Left lung (tissue), 10 donors: ENCODE results near the gene PLP1. TPM values are rescaled to one million over a fixed set of nuclear protein-coding genes. Genes with fewer than 3 reads are reported as not detected.

ENCODE experiments used
- ATAC-seq: fragments of 200-7000 bp; cut with Tn5 transposase; one replicate; pipeline ENCODE4 v1.9.1; 2020; ENCODE audit warnings: moderate library complexity
- DNase-seq, 4 donors: peaks; one replicate each; pipeline ENCODE4 v3.0.0-alpha.2; 2013 to 2020
- H3K27ac ChIP-seq, 2 donors: fragments of 200-600 bp; sonication (generic) in 1 of 2; one replicate each; pipeline versions ENCODE4 v1.5.0 to v1.8.0; 2020 to 2021
- H3K27me3 ChIP-seq, 2 donors: fragments of 200-600 bp; sonication (generic) in 1 of 2; one replicate each; pipeline versions ENCODE4 v1.5.0 to v1.8.0; 2020 to 2021
- H3K36me3 ChIP-seq, 2 donors: fragments of 200-600 bp; sonication (generic) in 1 of 2; one replicate each; pipeline versions ENCODE4 v1.5.0 to v1.8.0; 2020 to 2021
- H3K4me1 ChIP-seq, 2 donors: fragments of 200-600 bp; one replicate each; pipeline ENCODE4 v1.8.0; 2021
- H3K4me3 ChIP-seq, 2 donors: fragments of 200-600 bp; sonication (generic) in 1 of 2; one replicate each; pipeline versions ENCODE4 v1.5.0 to v1.8.0; 2020 to 2021; ENCODE audit warnings: mild to moderate bottlenecking in 1 of 2
- H3K9me3 ChIP-seq, 2 donors: fragments of 200-600 bp; sonication (generic) in 1 of 2; one replicate each; pipeline versions ENCODE4 v1.5.0 to v1.8.0; 2020 to 2021
- CTCF ChIP-seq, 2 donors: fragments of 200-600 bp; sonication (generic) in 1 of 2; IDR thresholded peaks; one replicate each; pipeline versions ENCODE4 v1.5.0 to v1.8.0; 2021; ENCODE audit warnings: antibody characterized with exemption in 2 of 2
- intact Hi-C, 2 donors: fragments of 100-400 bp; cut with DNase I; formaldehyde crosslinking; loops; one replicate each; pipeline versions ENCODE4 v1.11.2 to v1.14.2; 2022
- polyA plus RNA-seq, 6 donors: library from polyadenylated mRNA; unstranded; fragments of 120-200 nt; gene quantifications; one replicate each; pipeline ENCODE4 v1.2.1, GENCODE V29; 2013; ENCODE audit not compliant: insufficient read length in 6 of 6
- total RNA-seq, 2 donors: library from RNA; stranded (reverse); fragmentation: NEBNext Ultra II Directional; extraction: Animal tissue kit (Norgen Biotek cat#: 25700); gene quantifications; one replicate each; pipeline ENCODE4 v1.2.1, GENCODE V29; 2021
- donor health status: DM: no; HTN: yes; CAD: no.
- donor health status: DM: no; HTN: no; CAD: no.

Gene PLP1
- total and polyA plus RNA-seq, 8 donors, result 0.08 to 22.2 (median 13.1) TPM

DNA sequence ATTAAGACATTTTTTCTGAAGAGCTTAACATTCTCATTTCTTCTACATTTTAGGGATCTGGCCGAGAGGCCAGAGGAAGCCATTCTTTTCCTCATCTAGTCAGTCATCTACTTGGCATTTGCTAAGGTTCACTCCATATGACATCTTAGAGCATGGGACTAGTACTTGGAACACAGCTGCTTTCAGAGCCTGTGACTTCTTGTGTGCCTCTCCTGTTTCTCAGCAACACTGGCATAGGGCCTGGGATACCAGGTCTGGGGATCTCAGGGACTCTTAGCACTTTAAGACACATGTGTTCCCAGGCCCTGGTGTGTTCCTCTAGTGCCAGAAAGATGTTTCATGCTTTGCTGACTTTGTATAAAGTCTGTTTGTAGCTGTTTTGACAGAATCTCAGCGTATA, 7.3 kb downstream of the PLP1 start:
- Histone ChIP-seq H3K9me3 (no peaks in the 10 kb centered on the region), H3K27me3 (no peaks in the 10 kb centered on the region), H3K36me3 (no peaks in the 10 kb centered on the region), H3K27ac (no peak overlapping the region), H3K4me3 (no peak overlapping the region), H3K4me1 (no peaks in the 10 kb centered on the region)
- intact Hi-C loops, result no loop called here
- DNase-seq, result peak in 1 of 4 donors; percentile 35
- no peak for ATAC-seq
- no peak for TF ChIP-seq CTCF (IDR thresholded peaks at IDR 0.05)

- no peak for ATAC-seq
- no peak for DNase-seq
- no peak overlapping the region for H3K27ac ChIP-seq
- no peak for TF ChIP-seq CTCF (IDR thresholded peaks at IDR 0.05)
- H3K9me3 ChIP-seq, result no peaks in the 10 kb centered on the region
- H3K4me1 ChIP-seq, result no peaks in the 10 kb centered on the region
- H3K4me3 ChIP-seq, result no peak overlapping the region
- H3K36me3 ChIP-seq, result no peaks in the 10 kb centered on the region
- H3K27me3 ChIP-seq, result peaks cover 0 to 7% of the 10 kb centered on the region in 2 donors
- intact Hi-C loops, result no loop called here
Observed at GRCh38 chrX:103789004-103789403, 12.4 kb downstream of the PLP1 start.

DNA sequence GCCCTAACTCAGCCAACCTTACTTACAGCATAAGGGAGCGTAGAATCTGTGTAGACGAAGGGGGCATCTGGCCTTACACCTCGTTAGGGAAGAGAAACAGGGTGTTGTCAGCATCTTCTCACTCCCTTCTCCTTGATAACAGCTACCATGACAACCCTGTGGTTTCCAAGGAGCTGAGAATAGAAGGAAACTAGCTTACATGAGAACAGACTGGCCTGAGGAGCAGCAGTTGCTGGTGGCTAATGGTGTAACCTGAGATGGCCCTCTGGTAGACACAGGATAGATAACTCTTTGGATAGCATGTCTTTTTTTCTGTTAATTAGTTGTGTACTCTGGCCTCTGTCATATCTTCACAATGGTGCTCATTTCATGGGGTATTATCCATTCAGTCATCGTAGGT, 14.6 kb downstream of the PLP1 start:
- H3K4me1 ChIP-seq, result no peaks in the 10 kb centered on the region
- H3K27ac ChIP-seq, result no peak overlapping the region
- H3K4me3 ChIP-seq, result no peak overlapping the region
- TF ChIP-seq CTCF (IDR thresholded peaks at IDR 0.05), result no peak
- intact Hi-C loops, result no loop called here
- H3K9me3 ChIP-seq, result no peaks in the 10 kb centered on the region
- DNase-seq, result no peak
- H3K36me3 ChIP-seq, result no peaks in the 10 kb centered on the region
- H3K27me3 ChIP-seq, result peaks cover 0 to 7% of the 10 kb centered on the region in 2 donors
- ATAC-seq, result no peak

DNA sequence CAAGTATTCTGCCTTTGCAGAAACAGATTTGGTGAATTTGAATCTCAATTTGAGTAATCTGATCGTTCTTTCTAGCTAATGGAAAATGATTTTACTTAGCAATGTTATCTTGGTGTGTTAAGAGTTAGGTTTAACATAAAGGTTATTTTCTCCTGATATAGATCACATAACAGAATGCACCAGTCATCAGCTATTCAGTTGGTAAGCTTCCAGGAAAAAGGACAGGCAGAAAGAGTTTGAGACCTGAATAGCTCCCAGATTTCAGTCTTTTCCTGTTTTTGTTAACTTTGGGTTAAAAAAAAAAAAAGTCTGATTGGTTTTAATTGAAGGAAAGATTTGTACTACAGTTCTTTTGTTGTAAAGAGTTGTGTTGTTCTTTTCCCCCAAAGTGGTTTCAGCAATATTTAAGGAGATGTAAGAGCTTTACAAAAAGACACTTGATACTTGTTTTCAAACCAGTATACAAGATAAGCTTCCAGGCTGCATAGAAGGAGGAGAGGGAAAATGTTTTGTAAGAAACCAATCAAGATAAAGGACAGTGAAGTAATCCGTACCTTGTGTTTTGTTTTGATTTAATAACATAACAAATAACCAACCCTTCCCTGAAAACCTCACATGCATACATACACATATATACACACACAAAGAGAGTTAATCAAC, 15.3 kb downstream of the PLP1 start:
- Histone ChIP-seq H3K4me1 (no peaks in the 10 kb centered on the region), H3K9me3 (no peaks in the 10 kb centered on the region), H3K27ac (no peak overlapping the region), H3K36me3 (no peaks in the 10 kb centered on the region), H3K4me3 (no peak overlapping the region), H3K27me3 (peaks cover 0 to 7% of the 10 kb centered on the region in 2 donors)
- intact Hi-C loops, result no loop called here
- no peak for ATAC-seq
- no peak for TF ChIP-seq CTCF (IDR thresholded peaks at IDR 0.05)
- no peak for DNase-seq

- no peak for TF ChIP-seq CTCF (IDR thresholded peaks at IDR 0.05)
- peaks cover 0 to 7% of the 10 kb centered on the region in 2 donors for H3K27me3 ChIP-seq
- no peaks in the 10 kb centered on the region for H3K4me1 ChIP-seq
- intact Hi-C loops, result no loop called here
- no peak overlapping the region for H3K27ac ChIP-seq
- no peak for DNase-seq
- no peak overlapping the region for H3K4me3 ChIP-seq
- no peaks in the 10 kb centered on the region for H3K9me3 ChIP-seq
- no peak for ATAC-seq
- H3K36me3 ChIP-seq, result no peaks in the 10 kb centered on the region
Observed at GRCh38 chrX:103792916-103793544, 16.4 kb downstream of the PLP1 start.
